ENCODE measurements around the gene CACNA1S.

GRCh38 chr1:201125019-201125418 lies 12.8 kb upstream of the CACNA1S start:
- TF ChIP-seq POLR2A (IDR thresholded peaks at IDR 0.05): no peak
- TF ChIP-seq, protein P1, sequence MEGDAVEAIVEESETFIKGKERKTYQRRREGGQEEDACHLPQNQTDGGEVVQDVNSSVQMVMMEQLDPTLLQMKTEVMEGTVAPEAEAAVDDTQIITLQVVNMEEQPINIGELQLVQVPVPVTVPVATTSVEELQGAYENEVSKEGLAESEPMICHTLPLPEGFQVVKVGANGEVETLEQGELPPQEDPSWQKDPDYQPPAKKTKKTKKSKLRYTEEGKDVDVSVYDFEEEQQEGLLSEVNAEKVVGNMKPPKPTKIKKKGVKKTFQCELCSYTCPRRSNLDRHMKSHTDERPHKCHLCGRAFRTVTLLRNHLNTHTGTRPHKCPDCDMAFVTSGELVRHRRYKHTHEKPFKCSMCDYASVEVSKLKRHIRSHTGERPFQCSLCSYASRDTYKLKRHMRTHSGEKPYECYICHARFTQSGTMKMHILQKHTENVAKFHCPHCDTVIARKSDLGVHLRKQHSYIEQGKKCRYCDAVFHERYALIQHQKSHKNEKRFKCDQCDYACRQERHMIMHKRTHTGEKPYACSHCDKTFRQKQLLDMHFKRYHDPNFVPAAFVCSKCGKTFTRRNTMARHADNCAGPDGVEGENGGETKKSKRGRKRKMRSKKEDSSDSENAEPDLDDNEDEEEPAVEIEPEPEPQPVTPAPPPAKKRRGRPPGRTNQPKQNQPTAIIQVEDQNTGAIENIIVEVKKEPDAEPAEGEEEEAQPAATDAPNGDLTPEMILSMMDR (IDR thresholded peaks at IDR 0.05 in 8 of 11, conservative IDR thresholded peaks at IDR 0.05 in 3 of 11): no peak
- peak in 2 of 3 donors; percentile 27 to 61 for TF ChIP-seq POLR2AphosphoS5 (IDR thresholded peaks at IDR 0.05)
